Neural cell (in vitro differentiated cells): ENCODE data around the gene BDKRB1. TPM values are rescaled to one million over a fixed set of nuclear protein-coding genes. Genes with fewer than 3 reads are reported as not detected.

ENCODE experiments used
- H2AFZ ChIP-seq: fragments of 200-600, 300-800 bp; sonication (generic), shearing (Covaris generic); 2 replicates; pipeline ENCODE4 v1.6.0; 2014; ENCODE audit warnings: low read depth, mild to moderate bottlenecking, antibody characterized with exemption, low read length, moderate library complexity
- H3F3A ChIP-seq: fragments of 200-600 bp; shearing (Covaris generic); 2 replicates; pipeline ENCODE4 v1.6.1; 2016; ENCODE audit warnings: mild to moderate bottlenecking, moderate library complexity, mixed read lengths, antibody characterized with exemption, low read length; ENCODE audit not compliant: insufficient read depth, poor library complexity, severe bottlenecking
- H3K27ac ChIP-seq: fragments of 200-600, 300-800 bp; sonication (generic), shearing (Covaris generic); 2 replicates; pipeline ENCODE4 v1.5.1; 2014; ENCODE audit warnings: mild to moderate bottlenecking, low read length, moderate library complexity
- H3K27me3 ChIP-seq: fragments of 300-800, 200-600 bp; sonication (generic), shearing (Covaris generic); 2 replicates; pipeline ENCODE4 v1.6.0; 2014; ENCODE audit warnings: mild to moderate bottlenecking, low read depth, low read length, moderate library complexity; ENCODE audit not compliant: insufficient read depth
- H3K36me3 ChIP-seq: fragments of 300-800, 200-600 bp; sonication (generic), shearing (Covaris generic); 2 replicates; pipeline ENCODE4 v1.5.1; 2014; ENCODE audit warnings: mild to moderate bottlenecking, antibody characterized with exemption, low read length, moderate library complexity; ENCODE audit not compliant: insufficient read depth
- H3K4me2 ChIP-seq: fragments of 300-800, 200-600 bp; sonication (generic), shearing (Covaris generic); 2 replicates; pipeline ENCODE4 v1.6.0; 2014; ENCODE audit warnings: mild to moderate bottlenecking, low read length
- H3K4me3 ChIP-seq: fragments of 300-800, 200-600 bp; sonication (generic), shearing (Covaris generic); 2 replicates; pipeline ENCODE4 v1.5.1; 2014; ENCODE audit warnings: mild to moderate bottlenecking, low read length, moderate library complexity
- H3K79me2 ChIP-seq: fragments of 200-600 bp; shearing (Covaris generic); replicated peaks from 2 replicates; pipeline ENCODE4 v1.6.0; 2014; ENCODE audit warnings: mild to moderate bottlenecking, low read length, moderate library complexity; ENCODE audit not compliant: insufficient read depth
- H3K9ac ChIP-seq: fragments of 300-800, 200-600 bp; sonication (generic), shearing (Covaris generic); 2 replicates; pipeline ENCODE4 v1.6.1; 2016; ENCODE audit warnings: mild to moderate bottlenecking, low read length, mixed read lengths
- H3K9me2 ChIP-seq: fragments of 200-600 bp; shearing (Covaris generic); 2 replicates; pipeline ENCODE4 v1.6.1; 2016; ENCODE audit warnings: mild to moderate bottlenecking, low read length, mixed read lengths; ENCODE audit not compliant: insufficient read depth
- H3K9me3 ChIP-seq: fragments of 200-600, 300-800 bp; sonication (generic), shearing (Covaris generic); 2 replicates; pipeline ENCODE4 v1.6.1; 2016; ENCODE audit warnings: mild to moderate bottlenecking, mixed run types, low read length, moderate library complexity, mixed read lengths
- H4K20me1 ChIP-seq: fragments of 200-600 bp; shearing (Covaris generic); 2 replicates; pipeline ENCODE4 v1.6.1; 2016; ENCODE audit warnings: mild to moderate bottlenecking, mixed run types; ENCODE audit not compliant: insufficient read depth
- CTCF ChIP-seq: fragments of 450-650 bp; IDR thresholded peaks from 2 replicates; pipeline ENCODE4 v1.5.1; 2014; ENCODE audit warnings: antibody characterized with exemption, mild to moderate bottlenecking, moderate library complexity; ENCODE audit not compliant: poor library complexity, severe bottlenecking
- EP300 ChIP-seq: fragments of 450-650 bp; conservative IDR thresholded peaks from 2 replicates; pipeline ENCODE4 v1.6.1; 2014; ENCODE audit warnings: antibody characterized with exemption, mild to moderate bottlenecking, moderate library complexity; ENCODE audit not compliant: poor library complexity, severe bottlenecking
- EZH2 ChIP-seq: fragments of 200-600, 300-800 bp; shearing (Covaris generic), sonication (generic); IDR thresholded peaks from 2 replicates; pipeline ENCODE4 v1.6.1; 2014; ENCODE audit warnings: antibody characterized with exemption, low read length, borderline replicate concordance, mild to moderate bottlenecking; ENCODE audit not compliant: insufficient read depth, poor library complexity, severe bottlenecking
- MXI1 ChIP-seq: fragments of 450-650 bp; conservative IDR thresholded peaks from 2 replicates; pipeline ENCODE4 v1.6.1; 2014; ENCODE audit warnings: antibody characterized with exemption, mild to moderate bottlenecking; ENCODE audit not compliant: poor library complexity, severe bottlenecking
- POLR2AphosphoS5 ChIP-seq: IDR thresholded peaks from 2 replicates; pipeline ENCODE4 v1.6.1; 2012
- RAD21 ChIP-seq: fragments of 450-650 bp; conservative IDR thresholded peaks from 2 replicates; pipeline ENCODE4 v1.6.1; 2014; ENCODE audit warnings: antibody characterized with exemption, mild to moderate bottlenecking, moderate library complexity
- REST ChIP-seq: IDR thresholded peaks from 2 replicates; pipeline ENCODE4 v1.6.1; 2012; ENCODE audit warnings: borderline replicate concordance
- SMC3 ChIP-seq: fragments of 450-650 bp; conservative IDR thresholded peaks from 2 replicates; pipeline ENCODE4 v1.6.1; 2014; ENCODE audit warnings: antibody characterized with exemption, mild to moderate bottlenecking, moderate library complexity; ENCODE audit not compliant: poor library complexity
- TAF1 ChIP-seq: IDR thresholded peaks from 2 replicates; pipeline ENCODE4 v1.6.1; 2012; ENCODE audit warnings: low read depth
- polyA plus RNA-seq: library from polyadenylated mRNA; depleted of rRNA; stranded (reverse); fragments of >200 nt; gene quantifications from 2 replicates; pipeline ENCODE4 v1.2.3, GENCODE V29; 2014

Gene BDKRB1
- polyA plus RNA-seq, 1 donor from 2014 or later: not detected

- Histone ChIP-seq H3F3A (no peaks in the 10 kb centered on the region), H3K4me3 (no peak overlapping the region), H3K36me3 (no peaks in the 10 kb centered on the region), H3K9ac (no peak overlapping the region), H3K27me3 (no peaks in the 10 kb centered on the region), H3K9me2 (no peaks in the 10 kb centered on the region), H4K20me1 (no peaks in the 10 kb centered on the region), H3K79me2 (no peaks in the 10 kb centered on the region), H2AFZ (no peak overlapping the region), H3K9me3 (no peaks in the 10 kb centered on the region), H3K4me2 (no peak overlapping the region), H3K27ac (no peak overlapping the region)
- TF ChIP-seq TAF1 (no peak), EP300 (no peak), CTCF (no peak), REST (no peak), POLR2AphosphoS5 (no peak), RAD21 (no peak), SMC3 (no peak), EZH2 (no peak), MXI1 (no peak)
These were observed 25.0 kb upstream of the BDKRB1 start for GRCh38 chr14:96231056-96231455.

GRCh38 chr14:96231526-96232130 lies 24.4 kb upstream of the BDKRB1 start:
- Histone ChIP-seq H3K9me3 (no peaks in the 10 kb centered on the region), H3K4me2 (no peak overlapping the region), H3K9ac (no peak overlapping the region), H3K27me3 (no peaks in the 10 kb centered on the region), H3K9me2 (no peaks in the 10 kb centered on the region), H3F3A (no peaks in the 10 kb centered on the region), H3K36me3 (no peaks in the 10 kb centered on the region), H4K20me1 (no peaks in the 10 kb centered on the region), H3K27ac (no peak overlapping the region), H2AFZ (no peak overlapping the region), H3K4me3 (no peak overlapping the region), H3K79me2 (no peaks in the 10 kb centered on the region)
- TF ChIP-seq POLR2AphosphoS5 (no peak), EZH2 (no peak), EP300 (no peak), CTCF (no peak), SMC3 (no peak), REST (no peak), TAF1 (no peak), MXI1 (no peak), RAD21 (no peak)
